DMS 273 treated with DMSO at 0.1 percent for 48 hours (cell line): Measurements from ENCODE around the gene LRMDA.

Experiments used
- DNase-seq: peaks from one replicate; lab custom pipeline; 2025; lab: John Stamatoyannopoulos, UW

Gene LRMDA

DNA sequence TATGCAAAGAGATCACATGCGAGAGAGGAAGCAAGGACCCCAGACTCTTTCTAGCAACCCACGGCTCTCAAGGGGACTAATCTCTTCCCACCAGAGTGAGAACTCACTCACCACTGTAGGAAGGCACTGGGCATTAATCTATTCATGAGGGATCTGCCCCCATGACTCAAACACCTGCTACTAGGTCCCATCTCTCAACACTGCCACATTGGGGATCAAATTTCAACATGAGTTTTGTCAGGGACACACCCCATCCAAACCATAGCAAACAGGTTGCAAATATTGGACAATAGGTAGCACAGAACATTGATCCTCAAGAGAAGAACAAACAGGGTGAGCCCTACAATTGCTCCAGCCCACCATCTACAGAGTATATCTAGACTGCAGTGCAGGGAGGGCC is 740.6 kb downstream of the LRMDA start:
- DNase-seq = no peak

DNA sequence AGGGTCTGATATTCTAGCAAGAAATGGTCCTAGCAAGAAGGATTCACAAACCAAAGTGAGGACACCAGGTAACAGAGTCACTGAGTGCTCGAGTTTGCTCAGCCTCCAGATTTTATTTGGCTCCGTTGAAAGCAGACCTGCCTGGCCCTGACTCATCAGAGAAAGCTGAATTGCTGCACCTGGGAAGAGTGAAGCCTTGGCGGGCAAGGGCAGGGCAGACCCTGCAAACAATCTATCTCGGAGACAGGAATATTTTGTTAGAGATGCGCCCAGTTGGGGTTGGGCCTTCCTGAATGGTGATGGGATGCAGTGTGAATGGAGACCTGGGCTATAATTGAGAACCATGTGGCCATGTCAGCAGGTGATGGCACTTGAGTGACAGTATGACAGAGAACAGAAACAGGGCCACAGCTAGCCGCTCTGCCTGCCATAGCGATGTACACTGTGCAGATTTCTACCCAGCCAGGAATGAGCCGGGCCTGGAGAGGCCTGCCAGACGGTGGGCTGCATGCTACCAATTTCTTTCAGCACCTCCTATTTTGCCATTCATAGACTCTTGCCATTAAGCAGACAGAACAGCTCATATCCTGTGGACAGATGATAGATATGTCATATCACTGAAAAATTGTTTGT is 744.2 kb downstream of the LRMDA start:
- no peak for DNase-seq

DNA sequence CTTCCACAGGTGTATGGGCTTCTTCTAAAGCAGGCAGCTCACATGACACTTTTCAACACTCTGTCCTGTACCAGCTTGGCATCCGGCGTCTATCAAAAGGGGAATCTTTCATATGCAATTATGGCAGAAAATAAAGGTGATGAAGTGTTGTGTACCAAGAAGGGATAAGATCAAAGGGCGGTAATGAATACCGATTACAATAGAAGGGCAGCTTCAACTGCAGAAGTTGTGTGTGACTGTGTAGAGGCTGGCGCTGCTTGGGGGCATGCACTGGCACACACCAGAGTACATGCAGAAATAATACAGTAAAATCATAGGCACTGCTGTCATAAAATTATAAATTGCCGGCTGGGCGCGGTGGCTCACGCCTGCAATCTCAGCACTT is 744.7 kb downstream of the LRMDA start:
- DNase-seq = no peak

DNA sequence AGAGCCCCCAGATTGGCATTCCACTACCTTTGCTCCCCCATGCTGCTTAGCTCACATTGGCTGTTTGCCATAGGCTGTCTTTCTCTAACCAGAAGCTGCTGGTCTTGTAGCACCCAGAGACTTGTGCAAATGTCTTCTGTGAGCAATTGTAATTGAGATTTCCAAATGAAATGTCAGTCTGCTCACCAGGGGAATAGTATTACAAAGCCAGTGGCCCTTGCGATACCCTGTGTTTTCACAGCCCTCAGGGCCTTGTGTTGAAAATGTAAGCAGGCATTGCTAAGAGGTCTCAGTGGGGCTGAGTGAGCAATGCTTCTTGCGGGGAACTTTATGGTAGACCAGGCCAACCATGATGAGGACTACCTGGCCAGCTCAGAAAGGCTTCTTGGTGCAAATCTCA is 746.5 kb downstream of the LRMDA start:
- DNase-seq = no peak

DNA sequence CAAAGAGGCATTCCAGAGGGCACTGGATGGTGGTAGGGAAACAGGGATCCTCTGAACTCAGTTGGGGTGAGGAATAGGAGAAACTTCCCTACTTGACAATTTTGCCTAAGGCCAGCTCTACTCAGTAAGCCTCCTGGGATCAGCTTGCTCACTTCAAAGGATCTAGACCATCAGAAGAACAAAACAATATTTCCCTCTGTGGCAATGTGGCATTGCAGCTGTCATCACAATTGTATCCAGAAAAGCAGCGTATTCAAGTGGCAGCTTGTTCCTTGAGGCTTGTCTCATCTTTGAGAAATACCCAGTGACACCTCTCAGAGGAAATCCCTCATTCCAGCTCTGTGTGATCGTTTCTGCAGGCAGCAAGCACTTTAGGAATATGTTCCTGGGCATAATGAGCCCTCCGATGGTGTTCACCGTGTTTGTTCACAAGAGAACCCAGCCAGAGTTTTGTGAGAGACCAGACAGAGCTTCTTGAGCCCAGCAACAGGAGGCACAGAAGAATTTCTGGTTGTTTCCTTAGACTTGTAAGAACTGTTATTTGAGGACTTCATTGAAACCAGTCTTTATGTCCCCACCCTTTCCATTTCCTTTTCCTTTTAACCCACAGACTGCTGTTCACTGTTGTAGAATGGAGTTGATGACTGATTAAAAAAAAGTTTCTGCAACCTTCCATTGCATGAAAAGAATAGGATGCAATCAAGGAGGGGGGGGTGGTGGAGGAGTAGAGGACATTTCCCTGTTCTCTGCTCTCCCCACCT is 747.3 kb downstream of the LRMDA start:
- DNase-seq = no peak

DNA sequence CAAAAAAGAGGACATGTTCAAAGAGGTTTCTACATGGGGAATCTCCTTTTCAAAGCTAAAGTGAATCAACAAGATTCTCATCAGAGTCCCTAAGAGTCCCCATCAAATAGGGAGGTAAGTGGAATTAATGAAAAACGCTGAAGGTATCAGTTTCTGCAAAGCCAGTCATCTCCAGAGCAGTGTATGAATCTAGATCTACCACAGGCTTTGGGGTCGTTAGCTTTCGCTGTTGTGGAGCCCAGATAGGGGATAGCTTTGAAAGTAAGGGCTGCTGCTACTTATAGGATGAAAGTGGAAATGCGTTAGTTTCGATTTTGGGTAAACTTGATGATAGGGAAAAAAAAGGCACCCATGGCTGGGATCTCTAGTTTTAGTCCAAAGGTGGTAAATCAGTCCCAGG is 748.4 kb downstream of the LRMDA start:
- DNase-seq = no peak

DNA sequence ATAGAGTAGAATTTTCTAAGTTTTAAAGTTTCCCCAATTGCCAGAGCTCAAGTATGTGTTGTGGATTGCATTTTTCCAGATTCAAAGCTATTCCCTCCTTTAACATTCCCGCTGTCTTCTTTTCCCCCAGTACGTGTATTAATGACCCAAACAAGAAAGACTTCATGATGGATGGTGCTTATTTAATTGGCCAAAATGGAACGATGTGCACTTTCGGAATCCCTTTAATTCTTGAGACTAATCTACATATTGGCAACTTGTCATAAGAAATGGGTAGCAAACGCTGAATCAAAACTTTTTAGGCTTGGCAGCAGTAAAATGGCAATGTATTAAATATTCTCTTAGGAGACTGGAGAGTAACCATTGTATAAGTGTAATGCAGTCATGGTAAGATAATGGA is 753.2 kb downstream of the LRMDA start:
- DNase-seq = no peak

DNA sequence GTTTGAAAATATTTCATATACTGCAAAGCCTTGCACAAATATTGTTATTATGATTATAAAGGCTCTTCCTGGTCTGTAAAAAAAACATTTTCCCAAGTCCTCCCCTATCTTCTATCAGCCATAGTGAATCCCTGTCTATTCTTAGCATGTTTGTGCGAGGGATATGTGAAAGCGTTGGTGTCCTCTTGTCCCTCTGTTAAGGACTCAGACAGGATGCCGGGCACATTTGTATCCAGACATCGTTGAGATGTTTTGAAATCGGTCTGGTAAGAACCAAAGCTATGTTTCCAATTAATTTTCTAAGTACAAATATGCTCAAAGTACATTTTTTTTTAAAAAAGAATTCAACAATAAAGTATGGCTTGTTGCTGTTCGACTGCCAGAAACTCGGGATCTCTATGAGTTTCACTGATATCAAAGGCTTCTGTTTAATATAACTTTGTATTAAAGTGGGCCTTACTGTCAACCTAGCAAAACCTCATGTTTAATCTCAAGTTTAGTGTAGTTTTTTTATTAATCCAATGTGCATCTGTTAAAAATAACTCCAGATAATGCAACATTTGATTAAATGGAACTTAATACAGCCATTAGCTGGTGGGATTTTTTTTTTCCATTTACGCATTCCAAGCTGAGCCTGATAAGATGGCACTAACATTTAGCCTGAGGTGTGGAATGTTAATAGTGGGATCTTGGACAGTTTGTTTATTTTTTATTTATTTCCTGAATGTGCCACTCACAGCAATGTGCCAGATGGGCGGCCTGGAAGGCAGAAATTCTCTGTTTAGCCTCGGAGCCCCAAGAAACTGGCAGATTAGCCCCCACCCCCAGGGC is 754.3 kb downstream of the LRMDA start:
- no peak for DNase-seq

DNA sequence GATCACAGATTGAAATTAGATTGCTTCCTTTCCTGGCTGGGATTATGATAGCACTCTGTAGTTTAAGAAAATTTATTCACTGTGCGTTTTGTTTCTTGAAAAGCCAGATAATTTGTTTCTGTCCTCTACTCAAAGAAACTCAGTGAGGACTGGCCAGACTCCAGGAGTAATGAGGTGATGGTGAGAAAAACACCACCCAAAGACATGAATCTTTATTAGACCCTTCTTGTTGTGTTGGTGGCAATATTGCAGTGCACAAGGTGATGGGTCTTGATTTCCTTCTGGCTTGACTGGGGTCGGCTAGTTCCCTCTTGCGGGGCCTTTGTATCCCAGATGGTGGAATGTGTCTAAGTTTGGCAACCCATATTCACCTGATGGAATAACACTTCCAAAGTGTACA is 756.8 kb downstream of the LRMDA start:
- no peak for DNase-seq

DNA sequence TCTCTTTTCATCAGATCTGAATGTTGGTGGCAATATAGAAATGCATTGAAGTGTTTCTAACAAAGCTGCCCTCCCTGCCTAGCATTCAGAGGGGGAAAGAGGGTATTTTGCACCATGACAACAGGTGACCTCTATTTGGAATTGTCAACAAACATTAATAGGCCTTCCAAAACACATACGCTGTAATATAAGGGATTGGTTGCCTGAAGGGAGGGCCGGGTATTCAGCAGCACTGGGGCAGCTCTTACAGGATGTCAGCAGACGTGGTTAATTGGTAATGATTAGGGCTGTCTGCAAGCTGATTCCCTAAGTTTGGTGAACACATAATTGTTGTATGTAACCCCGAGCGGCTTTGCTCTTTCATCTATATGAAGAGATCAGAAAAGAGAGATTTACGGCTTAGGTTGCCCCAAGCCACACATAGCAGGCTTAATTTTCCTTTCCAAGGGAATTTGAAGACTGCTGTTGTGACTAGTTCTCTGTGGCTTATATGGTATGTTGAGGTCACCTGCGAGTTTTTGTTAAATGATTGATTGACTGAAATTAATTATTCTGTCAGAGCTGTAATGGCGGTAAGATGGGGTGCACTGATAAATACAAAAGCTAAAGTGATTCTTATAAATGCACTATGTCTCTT is 759.3 kb downstream of the LRMDA start:
- no peak for DNase-seq

DNA sequence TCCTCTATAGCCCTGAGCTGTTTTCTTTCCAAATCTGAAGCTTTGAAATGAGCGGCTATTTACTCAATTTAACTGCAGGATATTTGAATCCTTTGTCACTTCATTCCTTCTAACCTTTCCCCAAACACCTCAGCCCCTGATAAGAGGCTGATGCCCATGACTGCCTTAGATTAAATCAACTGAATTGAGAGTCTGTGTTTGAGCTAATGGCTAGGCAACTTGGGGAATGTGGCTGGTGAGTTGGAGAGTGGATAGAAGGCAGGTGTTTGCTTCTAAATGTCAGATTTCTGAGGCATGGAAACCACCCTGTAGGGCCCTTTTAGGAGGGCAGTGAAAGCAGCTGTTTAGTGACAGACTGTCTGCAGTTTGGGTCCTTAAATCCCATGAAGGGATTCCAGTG is 759.9 kb downstream of the LRMDA start:
- no peak for DNase-seq

DNA sequence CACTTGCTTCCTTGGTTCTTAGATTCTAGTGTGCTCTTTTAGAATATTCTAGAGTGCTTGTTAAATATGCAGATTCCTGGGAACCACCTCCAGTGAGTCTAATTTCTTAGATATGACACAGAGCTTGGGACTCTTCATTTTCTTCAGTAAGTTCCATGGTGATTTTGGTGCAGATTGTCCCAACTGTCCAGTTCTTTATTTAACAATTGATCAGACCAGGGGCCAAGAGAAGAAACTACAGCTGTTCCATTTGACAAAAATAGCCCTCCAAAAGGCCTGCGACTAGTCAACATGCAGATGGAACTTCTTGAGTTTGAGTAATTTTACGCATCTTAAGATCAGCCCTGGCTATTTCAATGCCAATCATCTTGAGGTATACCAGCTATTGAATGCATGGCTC is 760.7 kb downstream of the LRMDA start:
- no peak for DNase-seq

DNA sequence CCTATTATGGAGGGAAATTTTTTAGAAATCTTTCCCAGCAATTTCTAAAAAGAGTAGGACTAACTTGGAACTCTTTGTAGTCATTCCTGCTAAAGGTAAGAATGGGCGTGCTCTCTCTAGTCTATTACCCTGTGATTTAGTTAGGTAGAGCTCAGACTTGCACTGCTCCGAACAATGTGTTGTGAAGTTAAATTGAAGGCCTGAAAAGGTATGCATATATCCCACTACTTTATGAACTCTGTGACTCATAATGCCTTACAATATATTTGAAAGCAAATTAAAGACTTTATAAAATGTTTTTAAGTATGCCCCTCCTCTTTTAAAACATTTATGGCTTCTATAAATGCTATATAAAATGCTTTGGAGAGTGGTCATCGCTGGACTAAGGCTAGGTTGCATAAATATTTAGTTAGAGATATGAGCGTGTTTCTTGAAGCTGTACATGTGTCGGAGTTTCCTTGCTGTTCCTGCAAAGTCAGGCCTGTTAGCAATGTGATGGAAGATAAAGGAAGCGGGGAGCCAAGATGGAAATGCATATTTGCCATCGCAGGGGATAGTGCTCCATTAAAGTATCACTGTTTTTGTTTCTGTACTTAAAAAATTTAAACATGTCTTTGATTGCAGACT is 761.4 kb downstream of the LRMDA start:
- DNase-seq = no peak

DNA sequence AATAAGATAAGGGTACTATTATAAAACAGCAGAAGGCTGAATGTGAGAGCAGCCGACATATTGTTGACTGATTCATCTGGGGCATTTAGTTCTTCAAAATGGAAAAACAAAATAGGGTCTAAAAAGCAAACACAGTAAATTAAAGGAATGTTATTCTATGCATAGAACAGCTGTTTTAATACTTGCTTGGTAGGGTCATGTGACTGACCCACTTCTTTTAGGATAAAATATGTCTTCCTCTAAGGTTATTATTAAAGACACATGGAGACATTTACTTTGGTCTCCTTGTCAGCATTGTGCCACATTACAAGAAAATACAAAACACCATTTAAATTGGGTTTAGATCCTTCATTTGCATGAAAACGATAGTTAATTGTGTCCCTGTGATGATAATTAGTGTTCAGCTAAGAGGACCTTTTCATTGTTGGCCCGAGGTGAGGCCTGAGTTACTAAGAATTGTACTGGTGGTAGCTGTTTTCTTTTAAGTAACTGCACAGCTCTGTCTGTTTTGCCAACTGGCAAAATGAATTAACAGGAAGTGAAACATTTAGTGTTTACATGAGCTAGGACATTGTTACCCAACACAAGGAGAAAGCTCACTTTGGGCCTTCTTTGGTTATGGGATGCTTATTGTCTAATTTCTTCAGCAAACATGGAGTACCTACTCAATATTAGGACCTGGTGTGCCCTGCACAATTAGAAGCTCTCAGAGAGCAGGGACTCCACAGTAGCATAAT is 764.4 kb downstream of the LRMDA start:
- DNase-seq = no peak

DNA sequence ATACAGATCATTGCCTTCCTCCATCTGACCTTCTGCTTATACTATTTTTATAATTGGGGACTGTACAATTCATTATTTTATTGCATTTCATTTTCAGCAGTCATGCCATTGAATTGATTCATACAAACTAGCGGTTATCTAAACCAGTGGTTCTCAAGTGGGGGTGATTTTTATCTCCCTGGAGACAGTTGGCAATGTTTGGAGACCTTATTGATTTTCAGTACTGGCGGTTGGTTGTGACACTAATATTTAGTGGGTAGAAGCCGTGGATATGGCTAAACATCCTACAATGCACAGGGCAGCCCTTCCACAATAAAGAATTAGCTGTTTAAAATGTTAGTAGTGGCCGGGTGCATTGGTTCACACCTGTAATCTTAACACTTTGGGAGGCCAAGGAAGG is 765.9 kb downstream of the LRMDA start:
- no peak for DNase-seq

DNA sequence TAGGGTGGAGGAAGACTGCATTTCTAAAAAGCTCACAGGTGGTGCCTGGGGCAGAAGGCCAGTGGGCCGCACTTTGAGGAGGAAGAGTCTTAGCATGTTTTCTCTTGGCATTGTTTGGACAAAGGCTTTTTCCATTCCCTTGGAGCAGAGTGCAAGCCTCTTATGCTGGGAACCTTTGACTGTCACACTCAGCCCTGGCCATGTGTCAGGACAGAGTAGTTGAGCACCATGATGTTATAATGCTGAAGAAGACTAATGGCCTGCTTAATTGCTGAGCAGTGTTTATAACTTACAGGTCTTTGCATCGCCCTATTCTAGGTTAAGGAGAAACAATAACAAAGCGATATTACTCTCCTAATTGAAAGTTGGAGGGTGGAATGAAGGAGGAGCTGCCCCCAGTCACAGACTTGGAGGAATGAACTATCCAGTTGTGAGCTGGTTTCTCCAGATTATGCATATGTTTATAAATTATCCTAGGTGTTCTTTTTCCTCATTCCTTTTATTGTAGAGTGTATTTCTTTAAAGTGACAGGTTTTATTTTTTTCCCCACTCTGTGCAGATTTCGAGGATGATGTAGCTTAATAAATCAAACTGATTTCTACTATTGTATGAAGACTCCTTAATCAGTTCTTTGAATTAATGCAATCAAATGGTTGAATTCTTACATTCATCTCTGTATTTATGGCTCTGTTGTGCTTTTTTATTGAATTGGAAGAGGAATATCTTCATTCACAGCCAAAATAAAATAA is 767.0 kb downstream of the LRMDA start:
- DNase-seq = no peak

DNA sequence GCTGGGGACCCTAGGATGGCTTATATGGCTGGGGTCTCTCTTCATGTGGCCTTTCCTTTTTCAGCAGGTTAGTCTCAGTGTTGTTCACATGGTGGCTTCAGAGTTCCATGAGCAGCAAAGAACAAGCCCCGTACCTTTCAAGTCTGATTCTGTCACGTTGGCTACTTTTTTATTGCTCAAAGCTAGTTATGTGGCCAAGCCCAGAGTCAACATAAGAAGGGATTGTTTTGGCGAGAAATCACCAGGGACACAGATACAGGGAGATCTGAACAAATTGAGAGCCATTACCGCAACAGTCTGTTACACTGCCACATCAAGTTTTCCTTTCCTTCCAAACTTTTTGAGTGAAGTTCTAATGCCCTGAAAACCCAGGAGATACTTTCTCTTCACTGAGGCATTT is 770.5 kb downstream of the LRMDA start:
- no peak for DNase-seq

DNA sequence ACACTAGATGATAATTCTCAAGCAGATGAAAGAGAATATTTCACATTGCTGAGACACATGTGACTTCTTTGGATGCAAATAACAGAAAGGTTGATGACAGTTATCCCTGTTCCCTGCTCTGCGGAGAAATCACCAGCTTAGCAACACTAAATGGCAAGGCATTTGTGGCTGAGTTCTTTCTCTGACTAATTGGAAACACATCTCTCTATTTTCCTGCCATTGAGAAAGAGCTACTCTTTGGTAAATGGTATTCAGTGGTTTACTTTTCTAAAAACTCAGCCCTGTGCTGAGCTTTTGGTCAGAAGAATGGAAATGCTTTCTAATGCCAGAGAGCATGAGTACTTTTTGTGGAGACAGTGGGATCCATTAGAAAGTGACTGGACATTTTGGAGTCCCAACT is 771.4 kb downstream of the LRMDA start:
- no peak for DNase-seq

DNA sequence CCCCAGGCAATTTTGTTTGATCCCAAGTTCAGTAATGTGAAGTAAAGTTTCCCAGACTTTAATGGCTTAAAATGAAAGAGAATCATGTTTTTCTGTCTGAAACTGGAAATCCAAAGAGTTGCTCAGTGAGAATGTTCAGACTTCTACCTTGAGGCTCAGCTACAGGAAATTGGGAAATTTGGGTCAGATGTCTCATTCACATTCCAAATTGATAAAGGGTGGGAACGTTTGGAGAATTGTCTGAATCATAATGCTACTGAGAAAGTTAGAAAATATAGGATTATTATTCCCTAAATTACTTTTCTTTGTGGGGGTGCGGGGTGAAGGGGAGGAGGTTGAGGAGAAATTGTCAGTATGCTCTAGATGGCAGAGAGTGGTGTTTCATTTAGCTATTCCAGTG is 773.9 kb downstream of the LRMDA start:
- DNase-seq = no peak

DNA sequence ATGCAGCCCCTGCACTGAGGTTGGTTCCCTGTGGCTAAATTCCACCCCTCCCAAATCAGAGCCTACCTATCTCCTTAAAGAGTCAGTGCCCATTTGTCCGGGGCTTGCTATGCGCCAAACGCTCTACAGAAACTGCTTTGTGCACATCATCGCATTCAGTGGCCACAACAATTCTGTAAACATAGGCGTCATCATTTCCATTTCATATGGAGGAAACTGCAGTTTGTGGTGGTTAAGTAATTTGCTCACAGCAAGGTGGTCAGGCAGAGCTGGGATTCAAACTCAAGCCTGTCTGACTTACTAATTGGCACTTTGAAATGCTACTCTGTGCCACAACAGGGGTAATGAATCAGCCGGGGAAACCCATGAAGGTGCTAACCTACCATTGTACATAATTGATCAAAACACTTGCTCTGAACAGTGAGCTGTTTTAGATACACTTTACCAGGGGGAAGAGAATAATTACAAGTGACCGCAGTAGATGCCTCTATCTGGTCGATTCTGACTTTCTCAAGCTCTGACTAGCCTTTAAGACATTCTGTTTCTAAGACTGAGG is 775.5 kb downstream of the LRMDA start:
- no peak for DNase-seq
